Tibial artery (tissue), 4 donors: ENCODE data around the gene JAKMIP1.

Experiments
- DNase-seq, 2 donors: peaks; one replicate each; pipeline ENCODE4 v3.0.0-alpha.2; 2019
- H3K27ac ChIP-seq, 2 donors: fragments of 200-600 bp; sonication (generic) in 1 of 2; 1 replicate in 1 of 2; 2 replicates in 1 of 2; pipeline ENCODE4 v1.5.1; 2018 to 2019; ENCODE audit warnings: mild to moderate bottlenecking in 1 of 2
- H3K27me3 ChIP-seq, 2 donors: fragments of 200-600 bp; sonication (generic) in 1 of 2; one replicate each; pipeline versions ENCODE4 v1.5.1 to v1.6.0; 2016 to 2019
- H3K36me3 ChIP-seq, 3 donors: fragments of 200-600 bp; sonication (generic) in 2 of 3; one replicate each; pipeline ENCODE4 v1.5.1; 2016 to 2019; ENCODE audit warnings: mild to moderate bottlenecking in 2 of 3
- H3K4me1 ChIP-seq, 4 donors: fragments of 200-600 bp; sonication (generic) in 2 of 4; 1 replicate in 3 of 4; 2 replicates in 1 of 4; pipeline ENCODE4 v1.5.1; 2016 to 2019
- H3K4me3 ChIP-seq, 2 donors: fragments of 200-600 bp; sonication (generic) in 1 of 2; 1 replicate in 1 of 2; 2 replicates in 1 of 2; pipeline ENCODE4 v1.5.1; 2018 to 2019; ENCODE audit warnings: mild to moderate bottlenecking in 2 of 2
- H3K9me3 ChIP-seq, 3 donors: fragments of 200-600 bp; sonication (generic) in 1 of 3; one replicate each; pipeline ENCODE4 v1.5.1; 2016 to 2019
- intact Hi-C: fragments of 100-400 bp; cut with DNase I; formaldehyde crosslinking; loops from one replicate; pipeline ENCODE4 v1.15.0; 2023; ENCODE audit warnings: low total_unique reads
- TF ChIP-seq, protein P1 (sequence below), 2 experiments: fragments of 200-600 bp in 1 of 2; fragments of 450-650 bp in 1 of 2; IDR thresholded peaks; one replicate each; pipeline ENCODE4 v1.5.1; 2017 to 2019; ENCODE audit warnings: antibody characterized with exemption in 2 of 2, mild to moderate bottlenecking in 1 of 2, moderate library complexity in 1 of 2

Gene JAKMIP1

GRCh38 chr4:6123116-6123515, 77.2 kb downstream of the JAKMIP1 start:
- Histone ChIP-seq H3K4me1 (no peaks in the 10 kb centered on the region), H3K36me3 (no peaks in the 10 kb centered on the region), H3K27me3 (peaks cover 0 to 9% of the 10 kb centered on the region in 2 donors), H3K9me3 (no peaks in the 10 kb centered on the region), H3K27ac (no peak overlapping the region), H3K4me3 (no peak overlapping the region)
- intact Hi-C loops = no loop called here
- DNase-seq = no peak
- TF ChIP-seq, protein P1, sequence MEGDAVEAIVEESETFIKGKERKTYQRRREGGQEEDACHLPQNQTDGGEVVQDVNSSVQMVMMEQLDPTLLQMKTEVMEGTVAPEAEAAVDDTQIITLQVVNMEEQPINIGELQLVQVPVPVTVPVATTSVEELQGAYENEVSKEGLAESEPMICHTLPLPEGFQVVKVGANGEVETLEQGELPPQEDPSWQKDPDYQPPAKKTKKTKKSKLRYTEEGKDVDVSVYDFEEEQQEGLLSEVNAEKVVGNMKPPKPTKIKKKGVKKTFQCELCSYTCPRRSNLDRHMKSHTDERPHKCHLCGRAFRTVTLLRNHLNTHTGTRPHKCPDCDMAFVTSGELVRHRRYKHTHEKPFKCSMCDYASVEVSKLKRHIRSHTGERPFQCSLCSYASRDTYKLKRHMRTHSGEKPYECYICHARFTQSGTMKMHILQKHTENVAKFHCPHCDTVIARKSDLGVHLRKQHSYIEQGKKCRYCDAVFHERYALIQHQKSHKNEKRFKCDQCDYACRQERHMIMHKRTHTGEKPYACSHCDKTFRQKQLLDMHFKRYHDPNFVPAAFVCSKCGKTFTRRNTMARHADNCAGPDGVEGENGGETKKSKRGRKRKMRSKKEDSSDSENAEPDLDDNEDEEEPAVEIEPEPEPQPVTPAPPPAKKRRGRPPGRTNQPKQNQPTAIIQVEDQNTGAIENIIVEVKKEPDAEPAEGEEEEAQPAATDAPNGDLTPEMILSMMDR (IDR thresholded peaks at IDR 0.05) = no peak

GRCh38 chr4:6122496-6122895, 77.9 kb downstream of the JAKMIP1 start:
- H3K4me3 ChIP-seq = no peak overlapping the region
- no peaks in the 10 kb centered on the region for H3K36me3 ChIP-seq
- intact Hi-C loops = no loop called here
- H3K27ac ChIP-seq = no peak overlapping the region
- peaks cover 0 to 3% of the 10 kb centered on the region in 2 donors for H3K27me3 ChIP-seq
- H3K9me3 ChIP-seq = no peaks in the 10 kb centered on the region
- no peaks in the 10 kb centered on the region for H3K4me1 ChIP-seq
- TF ChIP-seq, protein P1 (IDR thresholded peaks at IDR 0.05) = no peak
- DNase-seq = no peak

DNA sequence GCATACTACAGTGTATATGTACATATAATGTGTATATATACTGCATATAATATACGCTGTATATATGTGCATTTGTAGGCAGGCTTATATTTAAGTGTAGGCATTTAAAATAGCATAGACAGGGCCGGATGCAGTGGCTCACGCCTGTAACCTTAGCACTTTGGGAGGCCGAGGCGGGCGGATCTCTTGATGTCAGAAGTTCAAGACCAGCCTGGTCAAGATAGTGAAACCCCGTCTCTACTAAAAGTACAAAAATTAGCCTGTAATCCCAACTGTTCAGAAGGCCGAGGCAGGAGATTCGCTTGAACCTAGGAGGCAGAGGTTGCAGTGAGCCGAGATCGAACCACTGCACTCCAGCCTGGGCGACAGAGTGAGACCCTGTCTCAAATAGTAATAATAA, 78.4 kb downstream of the JAKMIP1 start:
- DNase-seq = peak in 1 of 2 donors; percentile 9
- TF ChIP-seq, protein P1 (IDR thresholded peaks at IDR 0.05) = no peak
- no peaks in the 10 kb centered on the region for H3K4me1 ChIP-seq
- no peaks in the 10 kb centered on the region for H3K9me3 ChIP-seq
- intact Hi-C loops = no loop called here
- no peak overlapping the region for H3K4me3 ChIP-seq
- H3K27ac ChIP-seq = no peak overlapping the region
- H3K27me3 ChIP-seq = peaks cover 0 to 2% of the 10 kb centered on the region in 2 donors
- no peaks in the 10 kb centered on the region for H3K36me3 ChIP-seq

GRCh38 chr4:6121276-6121850, 79.0 kb downstream of the JAKMIP1 start:
- peak in 1 of 2 donors; percentile 14 for DNase-seq
- Histone ChIP-seq H3K27me3 (peaks cover 0 to 4% of the 10 kb centered on the region in 2 donors), H3K27ac (no peak overlapping the region), H3K4me3 (no peak overlapping the region), H3K9me3 (no peaks in the 10 kb centered on the region), H3K4me1 (no peaks in the 10 kb centered on the region), H3K36me3 (no peaks in the 10 kb centered on the region)
- TF ChIP-seq, protein P1 (IDR thresholded peaks at IDR 0.05) = no peak
- intact Hi-C loops = no loop called here

GRCh38 chr4:6120361-6120760, 80.0 kb downstream of the JAKMIP1 start:
- TF ChIP-seq, protein P1 (IDR thresholded peaks at IDR 0.05) = no peak
- H3K4me1 ChIP-seq = no peaks in the 10 kb centered on the region
- H3K4me3 ChIP-seq = no peak overlapping the region
- H3K36me3 ChIP-seq = no peaks in the 10 kb centered on the region
- intact Hi-C loops = no loop called here
- H3K27me3 ChIP-seq = peaks cover 0 to 10% of the 10 kb centered on the region in 2 donors
- H3K9me3 ChIP-seq = no peaks in the 10 kb centered on the region
- H3K27ac ChIP-seq = no peak overlapping the region
- DNase-seq = no peak
